T-helper 22 cell (primary cell): ENCODE measurements around the gene ATP8A2.

ENCODE experiments used
- DNase-seq: peaks from one replicate; pipeline ENCODE4 v3.0.0-alpha.2; 2020; ENCODE audit warnings: low read depth

ATP8A2 gene

GRCh38 chr13:25630329-25630900 is 258.6 kb downstream of the ATP8A2 start:
- DNase-seq, result no peak

- no peak for DNase-seq
These were observed 260.6 kb downstream of the ATP8A2 start for GRCh38 chr13:25632166-25632888.

- DNase-seq, result no peak
These were observed 261.3 kb downstream of the ATP8A2 start for GRCh38 chr13:25633093-25633492.

GRCh38 chr13:25645681-25646080 is 273.9 kb downstream of the ATP8A2 start:
- no peak for DNase-seq

GRCh38 chr13:25649001-25649633 is 277.3 kb downstream of the ATP8A2 start:
- DNase-seq, result no peak

- DNase-seq, result no peak
These were observed 281.0 kb downstream of the ATP8A2 start for GRCh38 chr13:25652764-25653163.

- no peak for DNase-seq
These were observed 282.5 kb downstream of the ATP8A2 start for GRCh38 chr13:25654322-25654721.

- DNase-seq, result no peak
These were observed 285.4 kb downstream of the ATP8A2 start for GRCh38 chr13:25657157-25657556.

- DNase-seq, result no peak
These were observed 287.5 kb downstream of the ATP8A2 start for GRCh38 chr13:25659091-25659795.

GRCh38 chr13:25660996-25661395 is 289.2 kb downstream of the ATP8A2 start:
- DNase-seq, result no peak

GRCh38 chr13:25662516-25662915 is 290.7 kb downstream of the ATP8A2 start:
- no peak for DNase-seq

- DNase-seq, result no peak
These were observed 296.6 kb downstream of the ATP8A2 start for GRCh38 chr13:25668345-25668744.

- no peak for DNase-seq
These were observed 301.9 kb downstream of the ATP8A2 start for GRCh38 chr13:25673711-25674110.

GRCh38 chr13:25674371-25674770 is 302.6 kb downstream of the ATP8A2 start:
- DNase-seq, result no peak

- no peak for DNase-seq
These were observed 303.3 kb downstream of the ATP8A2 start for GRCh38 chr13:25675060-25675459.

GRCh38 chr13:25677956-25678355 is 306.2 kb downstream of the ATP8A2 start:
- DNase-seq, result no peak

- no peak for DNase-seq
These were observed 306.6 kb downstream of the ATP8A2 start for GRCh38 chr13:25678398-25678797.

GRCh38 chr13:25679159-25679558 is 307.4 kb downstream of the ATP8A2 start:
- no peak for DNase-seq

GRCh38 chr13:25679936-25680335 is 308.2 kb downstream of the ATP8A2 start:
- DNase-seq, result no peak

GRCh38 chr13:25682276-25682675 is 310.5 kb downstream of the ATP8A2 start:
- DNase-seq, result no peak

GRCh38 chr13:25683056-25683455 is 311.3 kb downstream of the ATP8A2 start:
- no peak for DNase-seq

- no peak for DNase-seq
These were observed 312.0 kb downstream of the ATP8A2 start for GRCh38 chr13:25683662-25684370.
